ENCODE measurements around the gene MYO1D.

DNA sequence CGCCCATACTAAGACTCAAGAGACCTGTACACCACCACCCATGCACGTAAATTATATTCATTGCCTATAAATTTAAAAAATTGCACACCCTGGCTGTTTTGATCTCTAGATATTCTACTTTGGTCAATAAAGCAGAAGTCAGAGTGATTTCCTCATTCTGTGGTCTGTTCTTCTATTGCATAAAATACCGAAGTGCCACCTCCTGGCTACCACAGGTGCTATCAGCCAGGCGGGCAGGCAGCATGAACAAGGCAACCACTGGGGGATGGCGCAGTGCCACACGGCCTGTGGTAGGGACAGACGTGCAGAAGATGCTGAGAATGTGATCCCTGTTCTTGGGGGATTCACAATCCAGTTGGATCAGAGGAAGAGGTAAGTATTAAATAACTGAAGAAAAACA lies 267.8 kb downstream of the MYO1D start:
- TF ChIP-seq, protein P1, sequence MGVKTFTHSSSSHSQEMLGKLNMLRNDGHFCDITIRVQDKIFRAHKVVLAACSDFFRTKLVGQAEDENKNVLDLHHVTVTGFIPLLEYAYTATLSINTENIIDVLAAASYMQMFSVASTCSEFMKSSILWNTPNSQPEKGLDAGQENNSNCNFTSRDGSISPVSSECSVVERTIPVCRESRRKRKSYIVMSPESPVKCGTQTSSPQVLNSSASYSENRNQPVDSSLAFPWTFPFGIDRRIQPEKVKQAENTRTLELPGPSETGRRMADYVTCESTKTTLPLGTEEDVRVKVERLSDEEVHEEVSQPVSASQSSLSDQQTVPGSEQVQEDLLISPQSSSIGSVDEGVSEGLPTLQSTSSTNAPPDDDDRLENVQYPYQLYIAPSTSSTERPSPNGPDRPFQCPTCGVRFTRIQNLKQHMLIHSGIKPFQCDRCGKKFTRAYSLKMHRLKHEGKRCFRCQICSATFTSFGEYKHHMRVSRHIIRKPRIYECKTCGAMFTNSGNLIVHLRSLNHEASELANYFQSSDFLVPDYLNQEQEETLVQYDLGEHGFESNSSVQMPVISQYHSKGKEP (CRISPR knock-in tag; IDR thresholded peaks at IDR 0.05), result no peak
- no peak for TF ChIP-seq GTF2F1 (IDR thresholded peaks at IDR 0.05; ENCODE audit: low read length)

Data from HepG2 (cell line).